ENCODE results near the gene IRF8.

GRCh38 chr16:85941863-85942644 lies 43.1 kb downstream of the IRF8 start:
- TF ChIP-seq POLR2A (IDR thresholded peaks at IDR 0.05; ENCODE audit: low read depth, low read length) = no peak
- TF ChIP-seq POLR2AphosphoS5 (IDR thresholded peaks at IDR 0.05; ENCODE audit: low read depth, low read length) = no peak
- TF ChIP-seq TAF1 (IDR thresholded peaks at IDR 0.05; ENCODE audit: borderline replicate concordance, low read depth, low read length) = no peak
